HepG2 (cell line): ENCODE measurements around the gene GDF9. TPM values are rescaled to one million over a fixed set of nuclear protein-coding genes. Genes with fewer than 3 reads are reported as not detected.
A peak's percentile ranks its signal among the peaks of the same experiment; 100 is the strongest.

Experiments
- ARNTL ChIP-seq: sonication (generic); formaldehyde crosslinking; IDR thresholded peaks from 2 replicates; pipeline ENCODE4 v1.4.0; 2020; ENCODE audit warnings: mild to moderate bottlenecking, missing genetic modification reagents
- ELF4 ChIP-seq: sonication (generic); formaldehyde crosslinking; IDR thresholded peaks from 2 replicates; pipeline ENCODE4 v1.5.0; 2020; ENCODE audit warnings: missing genetic modification reagents, mild to moderate bottlenecking, moderate library complexity, borderline replicate concordance
- GABPA ChIP-seq, 2 experiments: IDR thresholded peaks; 2 replicates each; pipeline ENCODE4 v1.6.1; 2011 to 2016; ENCODE audit warnings: low read depth in 2 of 2, low read length in 1 of 2, missing biosample characterization in 1 of 2, missing genetic modification characterization in 1 of 2
- MIXL1 ChIP-seq: IDR thresholded peaks from 2 replicates; pipeline ENCODE4 v1.6.1; 2016
- MTA1 ChIP-seq: sonication (generic); formaldehyde crosslinking; IDR thresholded peaks from 2 replicates; pipeline ENCODE4 v1.4.0; 2020; ENCODE audit warnings: missing genetic modification reagents, mild to moderate bottlenecking, borderline replicate concordance
- MXI1 ChIP-seq: IDR thresholded peaks from 3 replicates; pipeline ENCODE4 v1.6.1; 2012; ENCODE audit warnings: low read depth, low read length, inconsistent platforms, borderline replicate concordance
- SP4 ChIP-seq: sonication (generic); formaldehyde crosslinking; IDR thresholded peaks from 2 replicates; pipeline ENCODE4 v1.8.1; 2023; ENCODE audit warnings: mild to moderate bottlenecking, missing genetic modification reagents
- SRF ChIP-seq: IDR thresholded peaks from 2 replicates; pipeline ENCODE4 v1.6.1; 2011; ENCODE audit warnings: mild to moderate bottlenecking, low read depth, low read length, moderate library complexity
- ZFYVE20 ChIP-seq: sonication (generic); formaldehyde crosslinking; IDR thresholded peaks from 2 replicates; pipeline ENCODE4 v1.8.0; 2023; ENCODE audit warnings: low read depth, mild to moderate bottlenecking, moderate library complexity, missing genetic modification reagents, borderline replicate concordance
- ZNF138 ChIP-seq: sonication (generic); formaldehyde crosslinking; IDR thresholded peaks from 2 replicates; pipeline ENCODE4 v1.5.0; 2020; ENCODE audit warnings: mild to moderate bottlenecking, low read depth, missing genetic modification reagents
- ZNF430 ChIP-seq: sonication (generic); formaldehyde crosslinking; IDR thresholded peaks from 2 replicates; pipeline ENCODE4 v1.9.0; 2021; ENCODE audit warnings: mild to moderate bottlenecking, missing genetic modification reagents
- ZNF713 ChIP-seq: sonication (generic); formaldehyde crosslinking; IDR thresholded peaks from 2 replicates; pipeline ENCODE4 v1.4.0; 2020; ENCODE audit warnings: mild to moderate bottlenecking, missing genetic modification reagents
- ZNF749 ChIP-seq: sonication (generic); formaldehyde crosslinking; IDR thresholded peaks from 2 replicates; pipeline ENCODE4 v1.8.0; 2022; ENCODE audit warnings: mild to moderate bottlenecking, missing genetic modification reagents, moderate library complexity, borderline replicate concordance
- ZNF75D ChIP-seq: sonication (generic); formaldehyde crosslinking; IDR thresholded peaks from 2 replicates; pipeline ENCODE4 v1.8.1; 2023; ENCODE audit warnings: missing genetic modification reagents, mild to moderate bottlenecking, borderline replicate concordance
- ZNF850 ChIP-seq: sonication (generic); formaldehyde crosslinking; conservative IDR thresholded peaks from 2 replicates; pipeline ENCODE4 v1.9.0; 2021; ENCODE audit warnings: mild to moderate bottlenecking, missing genetic modification reagents
- ZSCAN25 ChIP-seq: sonication (generic); formaldehyde crosslinking; IDR thresholded peaks from 2 replicates; pipeline ENCODE4 v1.8.0; 2022; ENCODE audit warnings: mild to moderate bottlenecking, missing genetic modification reagents
- polyA plus RNA-seq, 8 experiments: library from polyadenylated mRNA; depleted of rRNA in 3 of 8; stranded (reverse) in 7 of 8; unstranded in 1 of 8; fragments of >200 nt; fragmentation: Illumina TruSeq in 4 of 8; extraction: Trizol in 4 of 8; gene quantifications; 2 replicates each; pipeline versions ENCODE4 v1.2.1 to v1.2.3, GENCODE V29; 2011 to 2016; ENCODE audit warnings: low read depth in 4 of 8, missing spikeins in 1 of 8, mixed read lengths in 1 of 8; ENCODE audit not compliant: insufficient read depth in 1 of 8
- total RNA-seq, 5 experiments: library from RNA; depleted of rRNA; stranded (reverse); fragments of >200 nt; fragmentation: Illumina TruSeq; extraction: Trizol; gene quantifications; 2 replicates each; pipeline ENCODE4 v1.2.3, GENCODE V29; 2016; ENCODE audit warnings: low read depth in 1 of 5
- TF ChIP-seq, protein P1 (sequence below): sonication (generic); formaldehyde crosslinking; IDR thresholded peaks from 2 replicates; pipeline ENCODE4 v1.4.0; 2020; ENCODE audit warnings: missing genetic modification reagents, mild to moderate bottlenecking, borderline replicate concordance
- TF ChIP-seq, protein P2 (sequence below): sonication (generic); formaldehyde crosslinking; IDR thresholded peaks from 2 replicates; pipeline ENCODE4 v1.5.0; 2020; ENCODE audit warnings: missing genetic modification reagents
- TF ChIP-seq, protein P3 (sequence below): sonication (generic); formaldehyde crosslinking; IDR thresholded peaks from 2 replicates; pipeline ENCODE4 v1.4.0; 2020; ENCODE audit warnings: missing genetic modification reagents, mild to moderate bottlenecking, borderline replicate concordance
- TF ChIP-seq, protein P4 (sequence below): sonication (generic); formaldehyde crosslinking; IDR thresholded peaks from 2 replicates; pipeline ENCODE4 v1.5.1; 2020; ENCODE audit warnings: missing genetic modification reagents, mild to moderate bottlenecking, borderline replicate concordance
- TF ChIP-seq, protein P5 (sequence below), 2 experiments: fragments of 450-650 bp in 1 of 2; sonication (generic) in 1 of 2; formaldehyde crosslinking; IDR thresholded peaks; 2 replicates each; pipeline versions ENCODE4 v1.5.0 to v1.8.0; 2020 to 2022; ENCODE audit warnings: mild to moderate bottlenecking in 1 of 2, missing genetic modification reagents in 1 of 2
- TF ChIP-seq, protein P6 (sequence below): sonication (generic); formaldehyde crosslinking; IDR thresholded peaks from 2 replicates; pipeline ENCODE4 v1.4.0; 2020; ENCODE audit warnings: mild to moderate bottlenecking, missing genetic modification reagents

Gene GDF9
- total and polyA plus RNA-seq, 2 of the 13 experiments (the other 11 are each of a cell fraction or from before 2014, with no cell fraction given): 0.33 to 0.38 TPM

DNA sequence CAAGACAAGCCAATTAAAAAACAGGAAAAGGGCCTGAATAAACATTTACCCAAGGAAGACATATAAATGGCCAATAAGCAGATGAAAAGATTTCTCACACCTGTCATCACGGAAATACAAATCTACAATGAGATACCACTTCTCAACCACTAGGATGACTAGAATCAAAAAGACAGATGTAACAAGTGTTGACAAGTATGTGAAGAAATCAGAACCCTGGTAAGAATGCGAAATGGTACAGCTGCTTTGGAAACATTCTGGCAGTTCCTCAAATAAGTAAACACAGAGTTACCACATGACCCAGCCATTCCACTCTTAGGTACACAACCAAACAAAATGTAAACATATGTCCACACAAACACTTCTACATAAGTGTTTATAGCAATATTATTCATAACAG is 39.7 kb upstream of the GDF9 start (continued):
- TF ChIP-seq, protein P1, sequence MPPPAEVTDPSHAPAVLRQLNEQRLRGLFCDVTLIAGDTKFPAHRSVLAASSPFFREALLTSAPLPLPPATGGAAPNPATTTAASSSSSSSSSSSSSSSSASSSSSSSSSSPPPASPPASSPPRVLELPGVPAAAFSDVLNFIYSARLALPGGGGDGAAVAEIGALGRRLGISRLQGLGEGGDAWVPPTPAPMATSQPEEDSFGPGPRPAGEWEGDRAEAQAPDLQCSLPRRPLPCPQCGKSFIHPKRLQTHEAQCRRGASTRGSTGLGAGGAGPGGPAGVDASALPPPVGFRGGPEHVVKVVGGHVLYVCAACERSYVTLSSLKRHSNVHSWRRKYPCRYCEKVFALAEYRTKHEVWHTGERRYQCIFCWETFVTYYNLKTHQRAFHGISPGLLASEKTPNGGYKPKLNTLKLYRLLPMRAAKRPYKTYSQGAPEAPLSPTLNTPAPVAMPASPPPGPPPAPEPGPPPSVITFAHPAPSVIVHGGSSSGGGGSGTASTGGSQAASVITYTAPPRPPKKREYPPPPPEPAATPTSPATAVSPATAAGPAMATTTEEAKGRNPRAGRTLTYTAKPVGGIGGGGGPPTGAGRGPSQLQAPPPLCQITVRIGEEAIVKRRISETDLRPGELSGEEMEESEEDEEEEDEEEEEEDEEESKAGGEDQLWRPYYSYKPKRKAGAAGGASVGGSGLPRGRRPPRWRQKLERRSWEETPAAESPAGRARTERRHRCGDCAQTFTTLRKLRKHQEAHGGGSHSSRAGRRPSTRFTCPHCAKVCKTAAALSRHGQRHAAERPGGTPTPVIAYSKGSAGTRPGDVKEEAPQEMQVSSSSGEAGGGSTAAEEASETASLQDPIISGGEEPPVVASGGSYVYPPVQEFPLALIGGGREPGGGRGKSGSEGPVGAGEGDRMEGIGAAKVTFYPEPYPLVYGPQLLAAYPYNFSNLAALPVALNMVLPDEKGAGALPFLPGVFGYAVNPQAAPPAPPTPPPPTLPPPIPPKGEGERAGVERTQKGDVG: no peak
- TF ChIP-seq ZNF713 (CRISPR knock-in tag): no peak
- no peak for TF ChIP-seq ELF4 (CRISPR knock-in tag)
- TF ChIP-seq ZNF749 (CRISPR knock-in tag): no peak
- no peak for TF ChIP-seq GABPA (IDR thresholded peaks at IDR 0.05; ENCODE audit: low read depth, low read length)
- no peak for TF ChIP-seq GABPA (CRISPR knock-in tag; IDR thresholded peaks at IDR 0.05; ENCODE audit: low read depth)
- no peak for TF ChIP-seq ZNF850 (CRISPR knock-in tag)
- TF ChIP-seq MIXL1 (CRISPR knock-in tag): peak; percentile 59; the same call in 1 of the 2 replicates
- TF ChIP-seq ARNTL (CRISPR knock-in tag): no peak
- TF ChIP-seq, protein P2, sequence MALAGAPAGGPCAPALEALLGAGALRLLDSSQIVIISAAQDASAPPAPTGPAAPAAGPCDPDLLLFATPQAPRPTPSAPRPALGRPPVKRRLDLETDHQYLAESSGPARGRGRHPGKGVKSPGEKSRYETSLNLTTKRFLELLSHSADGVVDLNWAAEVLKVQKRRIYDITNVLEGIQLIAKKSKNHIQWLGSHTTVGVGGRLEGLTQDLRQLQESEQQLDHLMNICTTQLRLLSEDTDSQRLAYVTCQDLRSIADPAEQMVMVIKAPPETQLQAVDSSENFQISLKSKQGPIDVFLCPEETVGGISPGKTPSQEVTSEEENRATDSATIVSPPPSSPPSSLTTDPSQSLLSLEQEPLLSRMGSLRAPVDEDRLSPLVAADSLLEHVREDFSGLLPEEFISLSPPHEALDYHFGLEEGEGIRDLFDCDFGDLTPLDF: no peak
- TF ChIP-seq, protein P3, sequence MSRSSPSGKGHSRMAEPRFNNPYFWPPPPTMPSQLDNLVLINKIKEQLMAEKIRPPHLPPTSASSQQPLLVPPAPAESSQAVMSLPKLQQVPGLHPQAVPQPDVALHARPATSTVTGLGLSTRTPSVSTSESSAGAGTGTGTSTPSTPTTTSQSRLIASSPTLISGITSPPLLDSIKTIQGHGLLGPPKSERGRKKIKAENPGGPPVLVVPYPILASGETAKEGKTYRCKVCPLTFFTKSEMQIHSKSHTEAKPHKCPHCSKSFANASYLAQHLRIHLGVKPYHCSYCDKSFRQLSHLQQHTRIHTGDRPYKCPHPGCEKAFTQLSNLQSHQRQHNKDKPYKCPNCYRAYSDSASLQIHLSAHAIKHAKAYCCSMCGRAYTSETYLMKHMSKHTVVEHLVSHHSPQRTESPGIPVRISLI: no peak
- TF ChIP-seq, protein P4, sequence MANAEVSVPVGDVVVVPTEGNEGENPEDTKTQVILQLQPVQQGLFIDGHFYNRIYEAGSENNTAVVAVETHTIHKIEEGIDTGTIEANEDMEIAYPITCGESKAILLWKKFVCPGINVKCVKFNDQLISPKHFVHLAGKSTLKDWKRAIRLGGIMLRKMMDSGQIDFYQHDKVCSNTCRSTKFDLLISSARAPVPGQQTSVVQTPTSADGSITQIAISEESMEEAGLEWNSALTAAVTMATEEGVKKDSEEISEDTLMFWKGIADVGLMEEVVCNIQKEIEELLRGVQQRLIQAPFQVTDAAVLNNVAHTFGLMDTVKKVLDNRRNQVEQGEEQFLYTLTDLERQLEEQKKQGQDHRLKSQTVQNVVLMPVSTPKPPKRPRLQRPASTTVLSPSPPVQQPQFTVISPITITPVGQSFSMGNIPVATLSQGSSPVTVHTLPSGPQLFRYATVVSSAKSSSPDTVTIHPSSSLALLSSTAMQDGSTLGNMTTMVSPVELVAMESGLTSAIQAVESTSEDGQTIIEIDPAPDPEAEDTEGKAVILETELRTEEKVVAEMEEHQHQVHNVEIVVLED: no peak
- TF ChIP-seq, protein P5, sequence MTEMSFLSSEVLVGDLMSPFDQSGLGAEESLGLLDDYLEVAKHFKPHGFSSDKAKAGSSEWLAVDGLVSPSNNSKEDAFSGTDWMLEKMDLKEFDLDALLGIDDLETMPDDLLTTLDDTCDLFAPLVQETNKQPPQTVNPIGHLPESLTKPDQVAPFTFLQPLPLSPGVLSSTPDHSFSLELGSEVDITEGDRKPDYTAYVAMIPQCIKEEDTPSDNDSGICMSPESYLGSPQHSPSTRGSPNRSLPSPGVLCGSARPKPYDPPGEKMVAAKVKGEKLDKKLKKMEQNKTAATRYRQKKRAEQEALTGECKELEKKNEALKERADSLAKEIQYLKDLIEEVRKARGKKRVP (CRISPR knock-in tag; IDR thresholded peaks at IDR 0.05): no peak
- TF ChIP-seq SP4 (CRISPR knock-in tag): no peak
- TF ChIP-seq ZNF138: no peak
- TF ChIP-seq MTA1 (CRISPR knock-in tag): no peak
- TF ChIP-seq SRF: no peak
- TF ChIP-seq ZNF75D (CRISPR knock-in tag): no peak
- TF ChIP-seq MXI1: peak; percentile 58; the same call in 1 of the 3 replicates
- no peak for TF ChIP-seq ZSCAN25
- TF ChIP-seq ZFYVE20 (CRISPR knock-in tag): no peak
- TF ChIP-seq, protein P6, sequence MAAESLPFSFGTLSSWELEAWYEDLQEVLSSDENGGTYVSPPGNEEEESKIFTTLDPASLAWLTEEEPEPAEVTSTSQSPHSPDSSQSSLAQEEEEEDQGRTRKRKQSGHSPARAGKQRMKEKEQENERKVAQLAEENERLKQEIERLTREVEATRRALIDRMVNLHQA (CRISPR knock-in tag): no peak
- TF ChIP-seq ZNF430 (CRISPR knock-in tag): no peak
